ENCODE results near the gene PODNL1.

DNA sequence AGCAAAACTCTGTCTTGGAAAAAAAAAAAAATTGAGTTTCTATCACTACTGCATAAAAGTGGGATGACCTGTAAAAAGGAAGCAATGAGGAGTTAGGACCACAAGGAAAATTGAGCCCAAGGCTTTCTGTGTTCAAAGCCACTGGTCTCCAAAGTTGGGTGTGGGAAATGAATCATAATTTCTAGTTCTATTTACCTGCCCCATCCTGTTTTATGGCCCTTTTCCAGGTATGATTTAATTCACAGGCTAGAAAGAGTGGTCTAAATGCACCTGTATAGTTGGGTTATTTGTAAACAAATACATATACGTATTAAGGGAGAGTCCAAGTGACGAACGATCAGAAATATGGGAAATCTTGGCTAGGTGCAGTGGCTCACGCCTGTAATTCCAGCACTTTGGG lies 8.2 kb upstream of the PODNL1 start:
- TF ChIP-seq, protein P1, sequence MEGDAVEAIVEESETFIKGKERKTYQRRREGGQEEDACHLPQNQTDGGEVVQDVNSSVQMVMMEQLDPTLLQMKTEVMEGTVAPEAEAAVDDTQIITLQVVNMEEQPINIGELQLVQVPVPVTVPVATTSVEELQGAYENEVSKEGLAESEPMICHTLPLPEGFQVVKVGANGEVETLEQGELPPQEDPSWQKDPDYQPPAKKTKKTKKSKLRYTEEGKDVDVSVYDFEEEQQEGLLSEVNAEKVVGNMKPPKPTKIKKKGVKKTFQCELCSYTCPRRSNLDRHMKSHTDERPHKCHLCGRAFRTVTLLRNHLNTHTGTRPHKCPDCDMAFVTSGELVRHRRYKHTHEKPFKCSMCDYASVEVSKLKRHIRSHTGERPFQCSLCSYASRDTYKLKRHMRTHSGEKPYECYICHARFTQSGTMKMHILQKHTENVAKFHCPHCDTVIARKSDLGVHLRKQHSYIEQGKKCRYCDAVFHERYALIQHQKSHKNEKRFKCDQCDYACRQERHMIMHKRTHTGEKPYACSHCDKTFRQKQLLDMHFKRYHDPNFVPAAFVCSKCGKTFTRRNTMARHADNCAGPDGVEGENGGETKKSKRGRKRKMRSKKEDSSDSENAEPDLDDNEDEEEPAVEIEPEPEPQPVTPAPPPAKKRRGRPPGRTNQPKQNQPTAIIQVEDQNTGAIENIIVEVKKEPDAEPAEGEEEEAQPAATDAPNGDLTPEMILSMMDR (IDR thresholded peaks at IDR 0.05): no peak
- TF ChIP-seq POLR2A (IDR thresholded peaks at IDR 0.05): no peak

Measured in Peyer's patch (tissue), 4 donors.